Hepatocyte (in vitro differentiated cells): ENCODE results near the gene ULK1. TPM values are rescaled to one million over a fixed set of nuclear protein-coding genes. Genes with fewer than 3 reads are reported as not detected.
"Not testable (repeated sequence)": the region's sequence is repeated elsewhere in the genome, so short reads cannot be mapped to it uniquely, and the experiment has no call there.

Experiments
- DNase-seq: peaks from one replicate; pipeline ENCODE4 v3.0.0-alpha.2; 2016; ENCODE audit warnings: low spot score
- H2AFZ ChIP-seq: fragments of 200-600 bp; sonication (generic); 2 replicates; pipeline ENCODE4 v1.6.0; 2016; ENCODE audit warnings: antibody characterized with exemption, mild to moderate bottlenecking
- H3K27ac ChIP-seq: fragments of 200-600 bp; sonication (generic); 2 replicates; pipeline ENCODE4 v1.5.1; 2016; ENCODE audit warnings: mild to moderate bottlenecking
- H3K27me3 ChIP-seq: fragments of 200-600 bp; sonication (generic); 2 replicates; pipeline ENCODE4 v1.6.1; 2016
- H3K36me3 ChIP-seq: fragments of 200-600 bp; sonication (generic); replicated peaks from 2 replicates; pipeline ENCODE4 v1.5.1; 2016; ENCODE audit warnings: low read depth; ENCODE audit not compliant: insufficient read depth
- H3K4me1 ChIP-seq: fragments of 200-600 bp; sonication (generic); 2 replicates; pipeline ENCODE4 v1.5.1; 2016; ENCODE audit warnings: mild to moderate bottlenecking, moderate library complexity; ENCODE audit not compliant: insufficient read depth
- H3K4me2 ChIP-seq: fragments of 200-600 bp; sonication (generic); 2 replicates; pipeline ENCODE4 v1.6.0; 2016
- H3K4me3 ChIP-seq: fragments of 200-600 bp; sonication (generic); 2 replicates; pipeline ENCODE4 v1.5.1; 2016; ENCODE audit warnings: mild to moderate bottlenecking
- H3K79me2 ChIP-seq: fragments of 200-600 bp; sonication (generic); 2 replicates; pipeline ENCODE4 v1.6.0; 2017; ENCODE audit warnings: mild to moderate bottlenecking
- H3K9me2 ChIP-seq: fragments of 200-600 bp; sonication (generic); replicated peaks from 2 replicates; pipeline ENCODE4 v1.6.0; 2017; ENCODE audit warnings: mild to moderate bottlenecking; ENCODE audit not compliant: insufficient read depth
- H3K9me3 ChIP-seq: fragments of 200-600 bp; sonication (generic); 2 replicates; pipeline ENCODE4 v1.5.1; 2016; ENCODE audit warnings: low read depth, mild to moderate bottlenecking
- H4K20me1 ChIP-seq: fragments of 200-600 bp; sonication (generic); 2 replicates; pipeline ENCODE4 v1.6.0; 2016; ENCODE audit warnings: mild to moderate bottlenecking; ENCODE audit not compliant: insufficient read depth, poor library complexity, severe bottlenecking
- EZH2 ChIP-seq: fragments of 200-600 bp; sonication (generic); IDR thresholded peaks from 2 replicates; pipeline ENCODE4 v1.6.1; 2016; ENCODE audit warnings: antibody characterized with exemption, mild to moderate bottlenecking, borderline replicate concordance
- EZH2phosphoT487 ChIP-seq: fragments of 200-600 bp; sonication (generic); IDR thresholded peaks from one replicate; pipeline ENCODE4 v1.6.1; 2018; ENCODE audit warnings: antibody characterized with exemption, mild to moderate bottlenecking, low read depth, moderate library complexity; ENCODE audit not compliant: unreplicated experiment, severe bottlenecking
- WGBS: methylation state at CpG from one replicate; pipeline ENCODE4 v1.1.6; 2016; ENCODE audit warnings: low lambda C conversion rate; ENCODE audit errors: missing lambda C conversion rate; 5-methylcytosine and 5-hydroxymethylcytosine counted together
- polyA plus RNA-seq: library from polyadenylated mRNA; unstranded; fragments of >200 nt; fragmentation: Nextera tagmentation; extraction: Ambion mirVana; gene quantifications from 2 replicates; pipeline ENCODE4 v1.2.1, GENCODE V29; 2016
- total RNA-seq: library from RNA; depleted of rRNA; stranded (reverse); fragments of >200 nt; gene quantifications from 2 replicates; pipeline ENCODE4 v1.2.3, GENCODE V29; 2014
- TF ChIP-seq, protein P1 (sequence below): fragments of 200-600 bp; sonication (generic); IDR thresholded peaks from 2 replicates; pipeline ENCODE4 v1.5.1; 2016; ENCODE audit warnings: antibody characterized with exemption, mild to moderate bottlenecking; ENCODE audit not compliant: poor library complexity

Gene ULK1
- total and polyA plus RNA-seq, 2 experiments from 2014 or later, result 9.4 to 11.0 TPM

DNA sequence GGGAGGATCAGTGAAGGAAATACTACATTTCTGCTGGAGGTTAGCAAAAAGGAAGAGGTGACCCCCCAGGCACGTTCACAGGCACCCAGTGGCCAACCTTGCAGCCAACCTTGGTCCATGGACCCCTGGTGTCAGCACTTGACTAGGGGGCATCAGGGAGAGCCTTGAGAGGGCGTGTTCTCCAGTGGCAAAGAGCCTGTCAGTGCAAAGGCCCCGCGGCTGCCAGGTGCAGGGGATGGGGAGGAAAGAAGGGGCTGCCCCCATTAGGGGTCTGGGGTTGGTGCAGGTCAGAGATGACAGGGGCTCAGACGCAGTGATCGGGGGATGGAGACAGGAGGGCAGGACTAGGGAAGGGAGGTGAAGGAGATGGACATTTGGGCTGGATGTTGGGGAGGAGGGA lies 22.7 kb upstream of the ULK1 start:
- H3K4me3 ChIP-seq, result no peak overlapping the region
- H3K4me2 ChIP-seq, result no peak overlapping the region
- no peaks in the 10 kb centered on the region for H3K79me2 ChIP-seq
- no peaks in the 10 kb centered on the region for H3K9me3 ChIP-seq
- H2AFZ ChIP-seq, result no peak overlapping the region
- TF ChIP-seq EZH2phosphoT487, result no peak
- TF ChIP-seq EZH2, result no peak
- TF ChIP-seq, protein P1, sequence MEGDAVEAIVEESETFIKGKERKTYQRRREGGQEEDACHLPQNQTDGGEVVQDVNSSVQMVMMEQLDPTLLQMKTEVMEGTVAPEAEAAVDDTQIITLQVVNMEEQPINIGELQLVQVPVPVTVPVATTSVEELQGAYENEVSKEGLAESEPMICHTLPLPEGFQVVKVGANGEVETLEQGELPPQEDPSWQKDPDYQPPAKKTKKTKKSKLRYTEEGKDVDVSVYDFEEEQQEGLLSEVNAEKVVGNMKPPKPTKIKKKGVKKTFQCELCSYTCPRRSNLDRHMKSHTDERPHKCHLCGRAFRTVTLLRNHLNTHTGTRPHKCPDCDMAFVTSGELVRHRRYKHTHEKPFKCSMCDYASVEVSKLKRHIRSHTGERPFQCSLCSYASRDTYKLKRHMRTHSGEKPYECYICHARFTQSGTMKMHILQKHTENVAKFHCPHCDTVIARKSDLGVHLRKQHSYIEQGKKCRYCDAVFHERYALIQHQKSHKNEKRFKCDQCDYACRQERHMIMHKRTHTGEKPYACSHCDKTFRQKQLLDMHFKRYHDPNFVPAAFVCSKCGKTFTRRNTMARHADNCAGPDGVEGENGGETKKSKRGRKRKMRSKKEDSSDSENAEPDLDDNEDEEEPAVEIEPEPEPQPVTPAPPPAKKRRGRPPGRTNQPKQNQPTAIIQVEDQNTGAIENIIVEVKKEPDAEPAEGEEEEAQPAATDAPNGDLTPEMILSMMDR, result no peak
- H3K9me2 ChIP-seq, result no peaks in the 10 kb centered on the region
- no peaks in the 10 kb centered on the region for H3K4me1 ChIP-seq
- no peak for DNase-seq
- H3K27me3 ChIP-seq, result no peaks in the 10 kb centered on the region
- no peaks in the 10 kb centered on the region for H3K36me3 ChIP-seq
- WGBS, result 95% methylated on average over 6 of the region's 6 CpGs
- H3K27ac ChIP-seq, result no peak overlapping the region
- no peaks in the 10 kb centered on the region for H4K20me1 ChIP-seq

DNA sequence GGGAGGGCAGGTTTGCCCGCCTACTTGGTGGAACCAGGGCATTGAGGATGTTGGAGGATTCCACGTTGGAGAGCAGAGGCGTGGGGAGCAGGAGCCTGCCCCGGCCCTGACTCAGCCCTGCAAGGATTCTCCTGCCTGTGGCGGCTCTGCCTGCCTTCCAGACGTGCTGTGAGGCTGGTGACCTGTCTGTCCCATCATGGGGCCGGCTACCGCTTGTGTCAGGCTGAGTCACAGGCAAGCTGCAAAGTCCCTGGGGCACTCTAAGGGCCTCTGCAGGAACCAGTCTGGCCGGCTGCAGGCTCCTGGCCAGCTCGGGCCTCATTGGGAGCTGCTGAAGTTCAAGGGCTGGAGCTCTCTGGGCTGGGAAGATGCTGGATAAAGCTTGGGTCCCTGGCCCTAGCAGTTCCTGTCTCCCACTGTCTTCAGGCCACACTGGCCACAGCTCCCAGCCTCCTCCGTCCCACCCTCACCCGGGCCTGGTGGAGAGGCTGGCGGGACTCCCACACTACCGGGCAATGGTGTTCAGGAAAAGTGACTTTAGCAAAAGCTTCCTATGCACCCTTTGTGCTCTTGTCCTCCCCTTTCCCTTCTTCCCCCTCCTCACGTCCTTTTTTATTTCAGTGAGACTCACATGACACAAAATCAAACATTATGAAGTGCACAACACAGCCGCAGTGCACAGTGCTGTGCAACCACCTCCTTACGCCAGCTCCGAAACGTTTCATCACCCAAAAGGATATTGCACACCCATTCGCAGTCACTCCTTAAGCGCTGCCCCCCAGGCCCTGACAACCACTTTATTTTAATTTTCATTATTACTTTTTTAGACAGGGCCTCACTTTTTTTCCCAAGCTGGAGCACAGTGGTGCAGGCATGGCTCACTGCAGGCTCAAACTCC lies 22.0 kb upstream of the ULK1 start:
- Histone ChIP-seq H3K4me3 (no peak overlapping the region), H3K27me3 (no peaks in the 10 kb centered on the region), H3K79me2 (no peaks in the 10 kb centered on the region), H3K4me2 (no peak overlapping the region), H4K20me1 (no peaks in the 10 kb centered on the region), H2AFZ (no peak overlapping the region), H3K9me2 (no peaks in the 10 kb centered on the region), H3K4me1 (no peaks in the 10 kb centered on the region), H3K27ac (no peak overlapping the region), H3K9me3 (no peaks in the 10 kb centered on the region), H3K36me3 (no peaks in the 10 kb centered on the region)
- no peak for TF ChIP-seq EZH2phosphoT487
- TF ChIP-seq, protein P1, result no peak
- no peak for TF ChIP-seq EZH2
- DNase-seq, result peak; percentile 62
- 69% methylated on average over 21 of the region's 21 CpGs for WGBS

DNA sequence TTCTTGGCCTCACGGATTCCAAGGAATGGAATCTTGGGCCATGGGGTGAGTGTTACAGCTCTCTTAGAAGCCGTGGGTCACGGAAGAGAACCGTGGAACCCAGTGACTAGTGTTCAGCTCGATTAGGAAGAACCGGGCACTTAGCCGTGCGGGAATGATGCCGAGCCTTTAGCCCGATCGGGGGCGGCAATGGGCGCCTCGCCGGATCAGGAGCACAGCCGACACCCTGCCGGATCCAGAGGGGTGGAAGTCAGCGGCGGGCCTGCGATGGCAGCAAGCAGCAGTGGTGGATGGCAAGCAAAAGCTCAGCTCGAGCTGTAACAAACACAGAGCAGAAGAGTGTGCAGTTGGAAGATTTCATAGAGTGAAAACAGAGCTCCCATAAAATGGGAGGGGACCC lies 21.1 kb upstream of the ULK1 start:
- TF ChIP-seq EZH2 (no peak), EZH2phosphoT487 (no peak)
- TF ChIP-seq, protein P1, result no peak
- no peaks in the 10 kb centered on the region for H3K9me3 ChIP-seq
- H3K36me3 ChIP-seq, result no peaks in the 10 kb centered on the region
- no peaks in the 10 kb centered on the region for H3K27me3 ChIP-seq
- H3K79me2 ChIP-seq, result no peaks in the 10 kb centered on the region
- no peaks in the 10 kb centered on the region for H4K20me1 ChIP-seq
- no peak overlapping the region for H3K4me3 ChIP-seq
- DNase-seq, result no peak
- no peak overlapping the region for H2AFZ ChIP-seq
- H3K4me1 ChIP-seq, result no peaks in the 10 kb centered on the region
- H3K9me2 ChIP-seq, result no peaks in the 10 kb centered on the region
- H3K4me2 ChIP-seq, result no peak overlapping the region
- 98% methylated on average over 19 of the region's 21 CpGs for WGBS
- no peak overlapping the region for H3K27ac ChIP-seq

DNA sequence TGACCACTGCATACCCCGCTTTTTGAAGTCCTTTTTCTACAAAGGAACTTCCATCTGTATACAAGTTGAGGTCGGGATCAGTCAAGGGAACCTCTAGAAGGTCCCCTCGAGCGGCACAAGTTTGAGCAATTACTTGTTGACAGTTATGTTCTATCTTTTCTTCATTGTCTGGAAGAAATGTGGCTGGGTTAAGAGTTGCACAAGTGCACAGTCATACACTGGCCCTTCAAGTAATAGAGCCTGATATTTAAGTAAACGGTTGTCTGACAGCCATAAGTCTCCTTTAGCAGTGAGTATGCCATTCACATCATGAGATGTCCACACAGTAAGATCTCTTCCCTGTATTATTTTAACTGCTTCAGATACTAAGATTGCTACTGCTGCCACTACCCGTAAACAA lies 19.4 kb upstream of the ULK1 start:
- not testable (repeated sequence) for H3K27me3 ChIP-seq, H2AFZ ChIP-seq, H3K27ac ChIP-seq, H3K4me3 ChIP-seq, H3K9me2 ChIP-seq, H3K4me1 ChIP-seq, H4K20me1 ChIP-seq, H3K4me2 ChIP-seq, H3K36me3 ChIP-seq, H3K9me3 ChIP-seq, DNase-seq, H3K79me2 ChIP-seq
- 94% methylated on average over 6 of the region's 6 CpGs for WGBS

DNA sequence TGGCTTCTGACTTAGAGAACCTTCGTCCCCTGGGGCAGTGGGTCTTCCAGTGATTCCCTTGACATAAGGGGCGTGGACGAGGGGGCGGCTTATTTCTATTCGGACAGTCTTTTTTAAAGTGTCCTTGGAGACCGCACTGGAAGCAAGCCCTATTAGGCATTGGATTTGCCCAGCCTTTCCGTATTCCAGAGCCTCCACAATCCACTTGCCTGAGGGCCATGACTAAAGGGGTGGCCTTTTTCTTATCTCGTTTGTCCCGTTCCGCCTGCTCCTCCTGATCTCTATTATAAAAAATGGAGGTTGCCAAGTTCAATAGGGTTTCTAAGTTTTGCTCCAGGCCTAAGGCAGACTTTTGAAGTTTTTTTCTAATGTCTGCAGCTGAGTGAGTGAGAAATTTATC lies 17.2 kb upstream of the ULK1 start:
- not testable (repeated sequence) for H3K27me3 ChIP-seq, H2AFZ ChIP-seq, H3K4me3 ChIP-seq, H3K79me2 ChIP-seq, H3K9me2 ChIP-seq, DNase-seq, H3K9me3 ChIP-seq, H3K27ac ChIP-seq, H4K20me1 ChIP-seq, H3K4me2 ChIP-seq, H3K36me3 ChIP-seq, H3K4me1 ChIP-seq
- 66% methylated on average over 10 of the region's 10 CpGs for WGBS

DNA sequence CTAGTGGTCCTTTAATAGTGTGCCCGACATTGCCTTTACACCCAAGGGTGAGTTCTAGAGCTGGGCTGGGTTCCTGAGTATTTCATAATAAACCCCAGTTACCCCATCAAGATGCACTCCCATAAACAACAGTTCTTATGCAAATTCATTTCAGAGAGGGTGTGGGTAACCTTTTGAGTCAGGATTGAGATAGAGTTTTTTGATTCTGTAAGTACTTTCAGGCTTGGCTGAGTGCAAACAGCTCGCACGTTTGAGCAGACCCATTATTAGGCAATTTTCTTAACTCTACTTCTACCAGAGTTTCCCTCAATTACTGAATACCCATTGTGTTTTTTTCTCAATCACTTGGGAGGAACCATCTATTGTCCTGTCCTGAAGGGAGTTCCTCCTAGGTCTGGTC lies 16.0 kb upstream of the ULK1 start:
- H2AFZ ChIP-seq, H3K9me3 ChIP-seq, H3K4me1 ChIP-seq, DNase-seq, H3K36me3 ChIP-seq, H3K79me2 ChIP-seq, H3K27me3 ChIP-seq, H3K9me2 ChIP-seq, H3K27ac ChIP-seq, H3K4me2 ChIP-seq, H4K20me1 ChIP-seq, H3K4me3 ChIP-seq: not testable (repeated sequence)
- WGBS, result 52% methylated on average over 3 of the region's 3 CpGs
